Suppressor macrophage treated with lipopolysaccharide for 1 hour (primary cell): Measurements from ENCODE around the gene TMA7B.

Experiments used
- DNase-seq, 3 donors: peaks; one replicate each; pipeline ENCODE4 v3.0.0-alpha.2; 2020 to 2022

The TMA7B gene

GRCh38 chr22:40004836-40005235 lies 44.6 kb downstream of the TMA7B start:
- DNase-seq = no peak

DNA sequence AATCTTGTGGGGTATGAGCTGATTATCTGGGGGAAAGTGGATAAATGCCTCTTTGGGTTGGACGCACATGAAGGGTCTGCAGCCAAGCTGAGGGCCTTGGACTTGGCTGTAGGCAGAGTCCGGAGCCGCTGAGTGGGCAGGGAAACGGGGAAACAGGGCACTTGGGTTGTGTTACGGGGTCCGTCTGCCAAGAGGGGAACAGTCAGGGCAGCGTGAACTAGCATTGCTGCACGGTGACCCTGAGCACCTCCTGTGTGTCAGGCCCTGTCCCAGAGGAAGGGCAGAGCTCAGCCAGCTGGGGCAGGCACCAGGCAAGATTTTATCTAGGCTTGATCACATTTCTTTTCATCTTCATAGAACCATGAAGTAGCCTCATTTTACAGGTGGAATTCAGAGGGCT lies 46.4 kb downstream of the TMA7B start:
- no peak for DNase-seq

DNA sequence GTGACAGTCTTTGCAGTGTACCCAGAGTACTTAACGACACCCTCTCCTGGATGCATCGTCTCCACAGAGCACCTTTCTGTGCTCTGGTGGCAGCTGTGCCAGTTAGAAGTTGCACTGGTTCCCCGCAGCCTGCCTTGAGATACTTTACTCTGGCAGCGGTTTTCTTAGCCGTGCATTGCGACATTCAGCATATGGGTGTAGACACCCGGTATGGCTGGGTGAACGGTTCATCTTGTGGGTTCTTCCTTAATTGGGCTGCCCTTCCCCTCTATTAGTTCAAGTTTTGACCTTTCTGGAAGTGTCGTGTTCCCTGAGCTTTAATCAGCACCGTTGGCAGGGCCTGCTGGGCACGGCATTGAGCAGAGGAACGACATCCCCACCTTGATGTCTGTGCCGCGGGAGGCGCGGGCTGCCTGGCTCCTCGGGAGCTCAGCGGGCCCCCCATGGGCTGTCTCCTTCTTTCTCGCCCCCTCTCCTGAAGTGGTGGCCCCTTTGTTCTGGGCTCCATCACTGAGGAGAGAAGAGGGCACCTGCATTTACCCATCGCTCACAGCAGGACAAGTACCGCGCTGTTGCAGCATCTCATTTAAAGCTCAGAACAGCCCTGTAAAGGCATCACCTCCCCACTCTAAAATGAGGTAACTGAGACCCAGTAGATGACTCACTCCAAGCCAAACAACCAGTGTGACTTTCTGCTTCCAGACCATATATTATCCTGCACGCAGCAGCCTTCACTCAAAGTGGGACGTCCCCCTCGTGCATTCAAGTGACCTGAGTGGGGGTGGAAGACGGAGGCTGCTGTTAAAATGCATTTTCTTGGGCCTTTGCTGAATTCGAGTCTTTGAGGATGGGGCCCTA lies 47.9 kb downstream of the TMA7B start:
- peak; percentile 66 to 74 (median 67) for DNase-seq

- peak in 1 of 3 donors; percentile 18 for DNase-seq
Measured at GRCh38 chr22:40008726-40009291, 48.6 kb downstream of the TMA7B start.

DNA sequence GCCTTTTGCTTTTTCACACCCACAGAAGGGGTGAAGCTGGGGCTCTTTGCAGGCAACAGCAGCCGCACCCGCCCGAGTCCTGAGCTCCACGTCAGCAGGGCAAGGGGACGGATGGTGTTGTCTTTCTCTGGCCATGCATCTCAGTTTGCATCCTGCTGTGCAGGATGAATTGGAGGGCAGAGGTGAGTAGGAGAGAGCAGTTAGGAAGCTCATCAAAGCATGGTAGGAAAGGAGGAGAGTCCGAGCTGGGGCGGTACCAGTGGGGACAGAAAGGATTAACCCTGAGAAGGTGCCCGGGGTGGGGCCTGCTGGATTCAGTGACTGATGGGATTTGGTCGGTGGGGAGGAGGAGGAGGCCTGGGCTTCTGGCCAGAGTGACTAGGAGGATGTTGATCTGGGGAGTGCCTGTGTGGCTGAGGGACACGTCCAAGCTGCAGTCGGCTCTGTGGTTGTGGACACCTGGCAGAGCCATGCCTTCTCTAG lies 49.1 kb downstream of the TMA7B start:
- DNase-seq = no peak

- DNase-seq = peak in 2 of 3 donors; percentile 20 to 42
Measured at GRCh38 chr22:40009951-40010671, 49.9 kb downstream of the TMA7B start.

GRCh38 chr22:40010746-40011145 lies 50.5 kb downstream of the TMA7B start:
- DNase-seq = no peak
